Medulla oblongata (tissue), 1 donor: Measurements from ENCODE around the gene NUDT3.
A peak's percentile ranks its signal among the peaks of the same experiment; 100 is the strongest.

ENCODE experiments used
- DNase-seq: peaks from one replicate; pipeline ENCODE4 v3.0.0-alpha.2; 2015; ENCODE audit errors: extremely low spot score

The NUDT3 gene

DNA sequence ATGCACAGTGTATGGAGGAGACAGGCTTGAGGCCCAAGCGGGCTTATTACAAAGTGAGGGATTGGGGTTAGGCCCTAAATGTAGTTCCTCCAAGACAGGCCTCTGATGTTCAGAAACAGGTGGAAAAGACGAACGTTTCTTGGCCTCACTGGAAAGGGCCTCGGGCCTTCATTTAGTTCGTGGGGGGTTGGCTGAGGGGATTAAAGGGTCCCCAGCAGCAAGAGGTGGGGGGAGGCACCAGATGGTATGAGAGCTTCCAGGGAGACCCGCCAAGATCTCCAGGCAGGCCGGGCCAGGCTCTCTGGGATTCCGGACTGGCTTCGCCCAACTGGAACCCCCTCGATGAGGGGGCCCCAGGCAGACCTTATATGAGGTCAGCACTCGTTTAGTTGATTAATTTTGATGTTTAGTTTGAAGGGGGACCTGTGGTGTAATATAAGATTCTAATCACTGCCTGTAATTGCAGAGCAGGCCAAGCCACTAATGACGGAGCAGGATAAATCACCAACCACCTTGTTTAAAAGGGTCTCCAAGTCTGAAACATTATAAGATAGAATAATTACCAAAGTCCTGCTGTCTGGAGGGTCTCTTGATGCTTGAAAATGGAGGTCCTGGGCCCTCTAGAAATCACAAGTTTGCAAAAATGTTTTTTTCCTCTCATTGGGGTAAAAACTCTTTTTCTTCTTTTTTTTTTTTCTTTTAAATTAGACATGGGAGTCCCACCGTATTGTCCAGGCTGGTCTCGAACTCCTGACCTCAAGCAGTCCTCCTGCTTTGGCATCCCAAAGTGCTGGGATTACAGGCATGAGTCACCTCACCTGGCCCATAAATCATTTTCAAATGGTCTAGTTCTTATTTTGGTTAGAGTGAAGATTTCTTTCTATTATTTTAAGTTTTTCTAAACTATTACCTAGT lies 153.6 kb downstream of the NUDT3 start:
- no peak for DNase-seq

DNA sequence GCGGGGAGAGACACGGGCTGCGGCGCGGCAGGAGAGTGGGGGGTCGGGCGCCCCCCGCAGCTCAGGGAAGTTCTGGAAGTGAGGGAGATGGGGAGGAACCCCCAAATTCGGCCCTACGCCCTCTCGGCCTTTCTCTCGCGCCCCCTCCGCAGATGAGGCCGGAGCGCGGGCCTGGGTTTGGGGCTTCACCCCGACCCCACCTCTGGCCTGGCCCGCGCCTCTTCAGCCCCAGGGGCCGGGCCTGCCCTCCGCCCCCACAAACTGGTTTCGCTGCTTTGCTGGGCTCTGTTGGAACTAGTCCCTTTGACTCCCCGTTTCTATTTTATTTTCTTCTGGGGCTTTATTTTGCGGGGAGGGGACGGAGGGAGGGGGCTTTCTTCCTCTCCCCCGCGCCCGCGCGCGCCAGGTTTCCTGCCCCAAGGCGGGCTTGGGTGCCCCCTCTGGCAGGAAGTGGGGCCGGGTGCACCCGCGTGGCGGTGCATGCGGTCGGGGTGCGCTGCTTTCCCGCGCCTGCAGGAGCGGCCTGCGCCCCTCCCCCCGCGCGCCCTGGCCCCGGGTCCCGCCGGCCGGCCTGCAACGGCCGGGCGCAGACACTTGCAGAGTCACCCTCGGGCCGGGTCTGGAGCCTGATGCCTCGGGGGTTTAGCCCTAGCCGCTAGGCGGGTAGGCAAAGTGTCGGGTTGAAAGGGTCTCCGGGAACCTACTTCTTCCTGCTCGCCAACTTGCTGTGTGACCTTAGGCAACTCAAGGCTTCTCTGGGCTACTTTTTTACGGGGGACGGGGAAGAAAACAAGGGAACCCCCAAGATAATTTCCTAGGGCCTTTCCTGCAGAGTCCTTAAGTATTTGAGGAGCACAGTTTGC lies 154.5 kb downstream of the NUDT3 start:
- DNase-seq = peak; percentile 48

DNA sequence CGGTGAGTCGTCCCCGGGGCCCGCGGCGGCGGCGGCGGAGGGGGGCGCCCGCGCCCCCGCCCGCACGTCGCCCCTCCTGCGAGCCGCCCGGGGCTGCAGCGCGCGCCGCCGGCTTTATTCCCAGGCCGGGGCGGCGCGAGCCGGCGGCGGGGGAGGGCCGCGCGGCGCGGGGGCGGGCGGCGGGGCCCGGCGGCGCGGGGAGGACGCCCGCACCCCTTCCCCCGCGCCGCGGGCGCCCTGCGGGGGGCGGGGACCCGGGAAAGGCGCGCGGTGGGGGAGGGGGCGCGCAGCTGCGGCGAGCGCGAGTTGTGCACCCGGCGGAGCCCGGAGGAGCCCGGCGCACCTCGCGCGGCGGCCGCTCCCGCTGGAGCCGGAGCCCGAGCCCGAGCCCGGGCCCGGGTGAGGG lies 155.2 kb downstream of the NUDT3 start:
- no peak for DNase-seq

DNA sequence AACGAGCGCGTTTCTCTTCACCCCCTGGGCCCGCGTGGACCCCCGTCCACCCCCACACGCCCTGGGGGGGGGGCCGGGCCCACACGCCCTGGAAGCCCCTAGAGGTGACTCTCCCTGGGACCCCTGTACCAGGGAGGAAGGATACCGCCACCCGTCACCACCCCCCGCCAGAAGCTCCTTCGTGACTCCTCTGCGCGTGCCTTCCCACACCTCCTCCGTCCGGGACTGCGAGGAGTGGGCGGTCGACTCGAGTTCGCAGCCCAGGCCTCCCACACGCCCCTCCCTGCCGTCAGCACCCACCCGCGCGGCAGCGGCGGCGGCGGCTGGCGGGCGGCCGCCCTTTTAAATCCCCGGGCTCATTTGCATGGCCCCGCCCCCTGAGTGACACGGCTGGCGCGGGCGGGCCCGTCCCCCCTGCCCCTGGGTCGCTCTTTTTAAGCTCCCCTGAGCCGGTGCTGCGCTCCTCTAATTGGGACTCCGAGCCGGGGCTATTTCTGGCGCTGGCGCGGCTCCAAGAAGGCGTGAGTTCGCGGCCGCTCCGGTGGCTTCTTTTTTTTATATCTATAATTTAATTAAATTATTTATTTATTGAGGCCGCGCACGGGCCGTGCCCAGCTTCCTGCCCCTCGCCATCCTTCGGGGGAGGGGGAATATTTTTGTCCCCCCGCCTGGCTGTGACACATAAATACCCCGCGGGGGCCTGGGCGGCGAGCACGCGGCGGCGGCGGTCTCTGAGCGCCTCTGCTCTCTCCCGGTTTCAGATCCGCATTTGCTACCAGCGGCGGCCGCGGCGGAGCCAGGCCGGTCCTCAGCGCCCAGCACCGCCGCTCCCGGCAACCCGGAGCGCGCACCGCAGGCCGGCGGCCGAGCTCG lies 155.8 kb downstream of the NUDT3 start, which contains the start of gene HMGA1:
Gene HMGA1 (plus strand): TSS at position 431 of the 873 bp plus-strand sequence. CDS start 3,908 bp downstream, outside the sequence.
- DNase-seq = peak; percentile 91

DNA sequence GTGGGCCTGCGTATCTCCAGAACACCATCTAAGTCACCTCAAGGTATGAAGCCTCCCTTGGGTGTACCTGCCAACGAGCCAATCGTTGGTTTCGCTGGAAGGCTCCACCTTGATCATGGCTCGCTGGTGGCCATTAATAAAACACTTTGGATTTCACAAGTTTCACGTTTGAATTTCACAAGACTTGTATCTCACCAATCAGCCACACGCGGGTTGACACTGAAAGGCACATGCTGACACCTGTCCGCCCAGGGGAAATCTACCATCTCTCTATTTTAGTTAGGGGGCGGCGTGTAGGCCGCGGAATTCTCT lies 156.4 kb downstream of the NUDT3 start:
- DNase-seq = no peak

DNA sequence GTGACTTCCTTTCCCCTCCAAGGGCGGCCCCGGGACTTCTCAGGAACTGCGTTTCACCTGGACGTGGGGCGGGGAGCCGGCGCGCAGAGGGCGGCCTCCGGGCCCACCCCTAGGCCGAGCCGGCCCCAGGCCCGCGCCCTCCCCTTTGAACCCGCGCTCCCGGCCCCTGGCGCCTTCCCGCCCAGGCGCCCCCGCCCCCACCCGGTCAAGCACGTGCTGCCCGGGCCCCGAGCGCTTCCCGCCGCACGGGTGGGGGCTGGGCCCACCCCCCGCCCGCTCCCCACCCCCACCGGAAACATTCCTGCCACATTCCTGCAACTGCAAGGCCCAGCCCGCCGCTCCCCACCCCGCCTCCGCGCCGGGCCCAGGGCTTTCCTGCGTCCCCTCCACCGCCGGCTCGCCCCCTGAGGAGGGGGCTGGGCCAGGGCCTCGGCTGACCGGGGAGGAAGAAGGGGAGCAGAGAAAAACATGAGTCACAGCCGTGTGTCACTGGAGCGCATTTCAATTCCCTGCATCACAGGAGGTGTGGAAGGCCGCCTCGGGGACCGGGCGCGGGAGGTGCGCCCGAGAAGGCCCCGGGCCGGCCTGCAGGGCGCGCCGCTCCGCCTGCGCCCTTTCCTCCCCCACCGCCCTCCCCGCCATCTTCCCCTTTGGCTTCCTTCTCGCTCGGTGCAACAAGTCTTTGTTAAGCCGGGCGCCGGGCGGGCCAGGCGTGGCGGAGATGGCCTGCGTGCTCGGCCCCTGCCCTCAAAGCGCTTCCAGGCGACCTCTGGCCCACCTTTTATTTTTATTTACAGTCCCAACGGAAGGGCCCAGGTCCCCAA lies 156.9 kb downstream of the NUDT3 start:
- no peak for DNase-seq

DNA sequence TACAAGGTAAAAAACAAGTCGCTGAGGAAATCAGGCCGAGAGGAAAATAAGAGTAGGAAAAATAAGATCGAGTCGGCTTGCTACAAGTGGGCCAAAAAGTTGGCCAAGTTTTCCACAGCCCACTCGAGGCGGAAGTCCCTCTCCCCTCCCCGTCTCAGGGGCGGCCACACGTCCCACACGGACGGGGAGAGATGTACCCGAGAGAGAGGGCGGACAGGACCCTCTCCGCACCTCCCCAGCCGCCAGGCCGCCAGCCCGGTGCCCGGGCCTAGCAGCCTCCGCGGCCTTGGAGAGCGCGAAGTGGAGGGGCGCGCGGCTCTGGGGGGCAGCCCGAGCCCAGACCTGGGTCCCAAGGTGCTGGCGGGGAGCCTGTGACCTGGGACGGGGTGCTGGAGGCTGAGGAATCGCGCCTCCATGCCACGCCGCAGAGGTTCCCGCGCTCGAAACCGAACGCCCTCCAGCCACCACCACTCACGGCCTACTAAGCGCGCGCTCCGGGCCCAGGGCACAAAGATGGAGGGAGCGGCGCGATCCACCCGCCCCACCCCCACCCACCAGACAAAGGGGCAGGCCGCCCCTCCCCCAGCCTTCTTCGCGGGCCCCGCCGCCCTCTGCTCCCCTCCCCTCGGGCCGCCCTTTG lies 157.7 kb downstream of the NUDT3 start:
- DNase-seq = no peak

DNA sequence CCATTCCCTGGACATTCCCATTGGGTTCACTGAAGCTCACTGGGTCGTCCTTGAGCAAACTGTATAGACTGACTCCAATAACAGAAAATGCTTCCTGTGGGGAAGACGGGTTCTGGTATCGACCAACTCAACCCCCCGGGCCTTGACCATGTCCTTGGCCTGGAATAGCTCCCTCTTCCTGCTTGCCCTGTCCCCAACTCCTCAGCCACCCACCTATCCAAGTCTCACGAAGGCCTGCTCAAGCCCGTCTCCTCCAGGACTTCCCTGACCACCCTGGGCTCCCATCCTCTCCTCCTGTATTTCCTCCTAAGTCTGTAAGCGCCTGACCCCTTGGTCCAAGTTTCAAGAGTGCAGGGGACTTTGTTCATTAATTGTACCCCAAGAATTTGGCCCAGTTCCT lies 158.6 kb downstream of the NUDT3 start:
- no peak for DNase-seq

DNA sequence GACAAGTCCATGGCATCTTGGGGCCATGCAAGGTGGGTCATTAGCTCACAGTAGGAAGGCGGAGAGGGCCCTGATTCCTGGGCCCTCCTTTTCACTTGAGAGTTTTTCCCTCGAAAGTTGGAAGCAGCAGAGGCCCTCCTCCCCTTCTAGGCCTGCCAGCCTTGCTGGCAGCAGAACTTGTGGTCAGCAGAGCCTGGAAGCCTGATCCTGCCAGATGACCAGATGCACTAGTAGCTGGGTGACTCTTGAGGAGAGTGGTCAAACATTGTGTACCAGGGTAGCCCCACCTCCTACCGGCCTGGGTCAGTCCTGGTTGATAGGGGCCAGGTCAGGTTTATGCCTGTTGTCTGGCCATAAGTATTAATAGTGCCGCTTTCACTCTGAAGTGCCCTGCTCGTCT lies 159.6 kb downstream of the NUDT3 start:
- peak; percentile 65 for DNase-seq

DNA sequence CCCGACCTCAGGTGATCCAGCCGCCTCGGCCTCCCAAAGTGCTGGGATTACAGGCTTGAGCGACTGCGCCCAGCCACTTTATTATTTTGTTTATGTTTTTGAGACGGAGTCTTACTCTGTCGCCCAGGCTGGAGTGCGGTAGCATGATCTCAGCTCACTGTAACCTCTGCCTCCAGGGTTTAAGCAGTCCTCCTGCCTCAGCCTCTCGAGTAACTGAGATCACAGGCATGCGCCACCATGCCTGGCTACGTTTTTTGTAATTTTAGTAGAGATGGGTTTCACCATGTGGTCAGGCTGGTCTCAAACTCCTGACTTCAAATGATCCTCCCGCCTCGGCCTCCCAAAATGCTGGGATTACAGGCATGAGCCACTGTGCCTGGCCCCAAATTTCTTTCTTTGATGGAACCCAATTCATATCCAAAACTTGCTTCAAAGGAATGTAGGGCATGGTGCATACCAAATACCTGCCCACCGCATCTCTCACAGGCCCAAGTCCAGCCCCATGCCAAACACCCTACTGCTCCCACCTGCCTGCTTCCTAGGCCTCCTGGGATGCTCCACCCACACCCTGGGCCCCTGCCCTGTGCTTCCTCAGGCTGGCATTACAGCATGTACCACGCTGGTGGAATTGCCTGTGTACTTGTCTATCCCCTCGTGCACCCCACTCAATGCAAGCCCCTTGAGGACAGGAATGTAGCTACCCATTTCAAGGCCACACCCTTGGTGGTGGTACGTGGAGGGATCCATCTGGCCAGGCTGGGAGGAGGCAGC lies 160.7 kb downstream of the NUDT3 start:
- no peak for DNase-seq

DNA sequence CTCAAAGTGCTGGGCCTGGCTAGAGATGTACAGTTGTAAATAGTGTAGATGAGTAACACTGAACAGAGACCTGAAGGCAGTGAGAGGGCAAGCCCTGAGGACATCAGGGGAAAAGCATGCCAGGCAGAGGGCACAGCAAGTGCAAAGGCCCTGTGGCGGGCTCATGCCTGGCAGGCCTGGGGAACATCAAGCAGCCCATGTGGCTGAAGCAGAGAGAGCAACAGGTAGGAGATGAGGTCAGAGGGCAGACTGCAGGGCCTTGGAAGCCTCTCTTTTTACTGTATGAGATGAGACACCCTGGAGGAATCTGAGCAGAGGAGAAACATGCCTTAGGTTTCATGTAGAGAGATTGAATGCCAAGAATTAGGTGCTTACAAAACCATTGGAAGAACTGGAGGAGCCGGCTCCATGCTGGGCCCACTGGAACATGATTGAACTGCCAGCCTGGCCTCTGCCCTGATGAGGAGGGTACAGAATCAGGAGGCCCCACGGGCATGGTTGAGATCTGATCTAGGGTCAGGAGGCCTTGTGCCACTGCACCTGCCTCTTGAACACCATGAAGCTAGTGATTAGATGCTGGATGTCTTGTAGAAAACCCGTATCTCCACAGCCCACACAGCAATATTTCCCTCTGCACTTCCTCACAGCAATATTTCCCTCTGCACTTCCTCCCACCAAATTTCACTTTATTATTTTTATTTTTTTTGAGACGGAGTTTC lies 161.7 kb downstream of the NUDT3 start:
- no peak for DNase-seq

DNA sequence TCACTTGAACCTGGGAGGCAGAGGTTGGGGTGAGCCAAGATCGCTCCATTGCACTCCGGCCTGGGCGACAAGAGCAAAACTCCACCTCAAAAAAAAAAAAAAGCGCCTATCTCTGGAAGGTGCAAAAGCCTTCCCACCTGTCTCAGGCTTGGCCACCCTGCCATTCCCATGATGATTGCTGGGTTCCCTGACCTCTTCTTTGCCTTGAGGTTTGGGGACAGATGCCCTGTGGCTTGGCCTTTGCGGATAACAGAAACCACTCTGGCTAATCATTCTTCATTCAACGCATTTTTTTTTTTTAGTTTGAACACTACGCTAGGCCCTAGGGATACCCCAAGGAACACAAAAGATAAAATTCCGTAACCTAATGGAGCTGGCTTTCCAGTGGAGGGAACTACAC lies 162.6 kb downstream of the NUDT3 start:
- DNase-seq = no peak
